Stimulated activated CD8-positive, alpha-beta memory T cell treated with anti-CD3 and anti-CD28 coated beads, Interleukin-4, amount 100 ng/mL, for 24 hours (primary cell): ENCODE measurements around the gene DCAF15.

Experiments used
- DNase-seq: peaks from one replicate; pipeline ENCODE4 v3.0.0-alpha.2; 2020; ENCODE audit warnings: low read depth

DCAF15 gene

DNA sequence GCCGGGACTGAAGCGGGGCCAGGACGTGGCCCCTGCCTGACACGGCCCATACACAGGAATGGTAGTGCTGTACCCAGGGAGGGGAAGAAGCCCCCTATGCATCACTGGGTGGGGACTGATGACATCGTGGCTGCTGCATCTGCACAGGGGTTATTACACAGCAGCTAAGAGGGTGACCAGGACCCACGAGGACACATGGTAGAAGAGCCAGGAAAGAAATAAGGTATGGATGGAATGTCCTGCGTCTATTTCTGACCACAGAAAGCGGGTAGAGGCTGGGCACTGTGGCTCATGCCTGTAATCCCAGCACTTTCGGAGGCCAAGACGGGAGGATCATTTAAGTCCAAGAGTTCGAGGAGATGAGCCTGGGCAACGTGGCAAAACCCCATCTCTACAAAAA, 24.1 kb downstream of the DCAF15 start:
- no peak for DNase-seq

DNA sequence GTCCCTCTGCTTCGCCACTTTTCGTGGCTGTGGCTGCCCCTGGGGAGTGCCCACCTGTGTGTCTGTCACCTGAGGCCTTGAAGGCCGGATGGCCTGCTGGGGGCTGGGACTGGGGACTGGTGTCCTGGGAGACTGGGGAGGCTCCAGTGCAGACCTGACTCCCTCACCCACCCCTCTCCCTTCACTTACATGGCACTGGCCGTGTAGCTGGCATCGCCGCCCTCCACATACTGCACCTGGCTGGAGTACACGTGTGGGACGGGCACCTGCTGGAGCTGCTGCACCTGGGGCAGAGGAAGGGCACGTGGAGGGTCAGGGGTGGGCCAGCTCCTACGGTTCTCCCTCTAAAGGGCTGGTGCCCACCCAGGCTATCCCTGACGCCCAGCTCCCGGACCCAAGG, 25.5 kb downstream of the DCAF15 start:
- DNase-seq, result no peak

DNA sequence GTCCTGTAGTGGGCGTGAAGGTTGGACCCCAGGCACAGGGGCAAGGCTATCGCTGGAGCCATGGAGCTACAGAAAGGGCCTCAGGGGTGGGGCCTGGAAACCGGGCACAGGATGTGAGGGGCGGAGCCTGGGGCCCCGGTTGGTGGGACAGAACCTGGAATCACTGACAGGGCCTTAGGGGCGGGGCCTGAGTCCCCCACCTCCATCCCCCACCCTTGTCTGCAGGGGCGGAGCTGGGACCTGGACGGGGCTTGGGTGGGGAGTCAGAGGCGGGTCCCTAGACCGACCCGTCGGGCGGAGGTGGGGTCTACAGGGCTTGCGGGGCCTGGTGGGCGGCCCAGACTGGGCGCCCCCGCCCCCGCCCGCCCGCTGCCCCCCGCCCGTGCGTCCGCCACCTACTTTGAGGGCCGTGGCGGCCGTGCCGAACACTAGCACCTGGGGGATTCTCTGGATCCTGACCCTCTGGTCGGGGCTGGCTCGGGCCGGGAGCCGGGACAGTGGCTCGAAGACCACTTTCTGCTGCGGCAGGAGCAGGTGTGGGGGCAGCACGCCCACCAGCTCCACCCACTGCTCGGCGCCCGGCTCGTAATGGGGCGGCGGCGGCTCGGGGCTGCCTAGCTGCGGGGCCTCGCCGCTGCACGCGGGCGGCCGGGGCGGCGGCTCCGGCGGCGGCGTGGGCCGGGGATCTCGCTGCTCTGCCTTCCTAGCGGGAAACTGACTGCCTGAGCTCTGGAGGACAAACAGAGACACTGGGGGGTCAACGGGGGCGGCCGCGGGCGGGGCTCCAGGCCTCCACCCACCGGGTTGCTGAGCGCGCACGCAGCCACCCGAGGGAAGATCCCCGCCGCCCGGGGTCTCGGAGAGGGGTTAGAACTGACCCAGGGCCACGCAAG, 26.3 kb downstream of the DCAF15 start:
- DNase-seq, result peak; percentile 35

DNA sequence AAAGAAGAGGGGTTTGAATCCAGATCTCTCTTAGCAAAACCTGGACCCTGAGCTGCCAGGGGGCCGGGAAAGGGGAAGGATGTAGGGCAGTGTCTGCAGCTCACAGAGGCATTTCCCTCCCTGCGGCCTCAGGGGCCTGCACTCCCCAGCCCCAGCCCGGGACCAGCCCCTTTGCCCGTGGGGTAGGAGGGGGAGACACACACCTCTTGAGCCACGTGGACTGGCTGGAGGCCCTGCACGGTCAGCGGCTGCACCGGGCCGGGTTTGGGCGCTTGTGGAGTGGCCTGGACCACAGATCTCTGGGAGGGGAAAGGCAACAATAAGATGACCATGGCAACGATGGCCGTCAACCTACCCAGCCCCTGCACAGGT, 26.9 kb downstream of the DCAF15 start:
- DNase-seq, result no peak

DNA sequence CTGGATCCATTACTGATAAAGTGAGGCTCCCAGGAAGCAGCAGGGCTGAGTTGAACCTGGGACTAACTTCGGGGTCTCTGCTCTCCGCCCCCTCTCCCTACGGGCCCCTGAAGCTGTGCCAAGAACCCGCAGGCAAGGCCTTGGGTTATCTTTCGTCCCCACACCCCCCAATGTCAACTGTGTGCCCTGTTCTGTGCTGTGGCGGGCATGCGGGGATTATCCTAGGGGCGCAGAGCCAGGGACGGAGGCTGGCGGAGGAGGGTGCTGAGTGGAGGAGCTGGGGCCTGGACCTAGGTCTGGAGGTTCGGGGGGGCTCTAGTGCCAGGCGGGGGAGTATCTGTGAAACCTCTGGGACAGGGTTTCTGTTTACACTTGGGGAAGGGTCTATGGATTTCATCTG, 27.4 kb downstream of the DCAF15 start:
- no peak for DNase-seq

DNA sequence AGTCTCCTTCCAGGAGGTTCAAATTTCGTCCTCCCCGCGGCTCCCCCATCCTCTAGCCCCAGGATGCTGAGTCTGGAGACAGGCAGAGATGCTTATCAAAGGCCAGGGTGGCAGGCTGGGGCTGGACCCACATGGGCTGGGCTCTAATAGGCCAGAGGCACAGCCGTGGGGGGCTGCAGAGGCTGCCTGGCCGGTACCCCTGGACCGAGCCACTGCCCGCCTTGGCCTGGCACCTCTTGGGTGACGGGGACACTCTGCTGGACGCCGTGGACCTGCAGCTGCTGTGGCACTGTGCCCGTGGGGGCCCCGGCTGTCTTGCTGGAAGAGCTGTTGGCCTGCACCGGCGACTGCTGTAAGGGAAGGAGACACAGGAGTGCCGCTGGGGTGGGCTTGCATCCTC, 28.0 kb downstream of the DCAF15 start:
- DNase-seq, result no peak

DNA sequence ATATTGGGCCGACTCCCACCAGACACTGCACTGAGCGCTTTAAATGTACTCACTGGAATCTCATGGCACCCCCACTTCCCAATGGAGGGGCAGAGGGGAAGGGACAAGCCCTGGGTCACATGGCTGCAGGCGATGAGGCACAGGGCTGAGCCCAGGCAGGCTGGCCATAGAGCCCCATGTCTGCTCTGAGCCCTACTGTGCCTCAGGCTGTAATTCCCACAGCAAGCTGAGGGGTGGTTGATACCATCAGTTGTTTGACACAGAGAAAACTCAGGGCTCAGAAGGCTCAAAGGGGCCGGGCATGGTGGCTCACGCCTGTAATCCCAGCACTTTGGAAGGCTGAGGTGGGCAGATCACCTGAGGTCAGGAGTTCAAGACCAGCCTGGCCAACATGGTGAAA, 28.7 kb downstream of the DCAF15 start:
- DNase-seq, result no peak

DNA sequence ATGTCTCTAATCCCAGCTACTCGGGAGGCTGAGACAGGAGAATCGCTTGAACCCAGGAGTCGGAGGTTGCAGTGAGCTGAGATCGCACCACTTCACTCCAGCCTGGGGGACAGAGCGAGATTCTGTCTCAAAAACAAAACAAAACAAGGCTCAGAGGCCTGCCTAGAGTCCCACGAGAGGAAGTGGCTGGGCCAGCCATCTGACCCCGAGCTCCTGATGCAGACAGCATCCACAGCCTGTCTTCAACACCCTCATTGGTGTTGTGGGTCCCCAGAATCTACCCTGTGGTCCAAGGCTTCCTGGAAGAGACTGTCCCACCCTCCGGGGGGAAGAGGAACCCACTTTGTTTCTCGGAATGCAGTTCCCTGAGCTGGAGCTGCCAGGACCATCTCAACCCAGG, 29.2 kb downstream of the DCAF15 start:
- no peak for DNase-seq

DNA sequence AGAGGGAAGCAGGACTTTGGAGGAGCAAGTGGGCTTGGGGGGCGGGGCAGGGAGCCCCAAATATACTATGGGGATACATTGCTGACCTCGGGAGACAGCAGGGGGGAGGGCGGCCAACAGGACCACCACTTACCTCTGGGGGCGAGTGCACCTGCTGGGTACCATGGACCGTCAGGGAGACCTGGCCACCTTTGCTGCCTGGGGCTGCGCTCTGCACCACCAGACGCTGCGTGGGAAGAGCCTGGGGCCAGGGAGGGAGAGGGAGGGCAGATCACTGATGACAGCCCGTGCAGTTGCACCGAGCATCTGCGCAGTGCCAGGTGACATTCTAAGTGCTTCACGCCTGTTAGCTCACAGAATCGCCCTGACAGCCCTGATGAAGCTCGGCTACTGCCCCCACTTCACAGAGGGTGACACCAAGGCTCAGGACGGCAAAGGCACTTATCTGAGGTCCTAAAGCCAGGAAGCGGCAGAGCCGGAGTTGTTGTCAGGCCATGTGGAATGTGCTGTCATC, 29.7 kb downstream of the DCAF15 start:
- no peak for DNase-seq

DNA sequence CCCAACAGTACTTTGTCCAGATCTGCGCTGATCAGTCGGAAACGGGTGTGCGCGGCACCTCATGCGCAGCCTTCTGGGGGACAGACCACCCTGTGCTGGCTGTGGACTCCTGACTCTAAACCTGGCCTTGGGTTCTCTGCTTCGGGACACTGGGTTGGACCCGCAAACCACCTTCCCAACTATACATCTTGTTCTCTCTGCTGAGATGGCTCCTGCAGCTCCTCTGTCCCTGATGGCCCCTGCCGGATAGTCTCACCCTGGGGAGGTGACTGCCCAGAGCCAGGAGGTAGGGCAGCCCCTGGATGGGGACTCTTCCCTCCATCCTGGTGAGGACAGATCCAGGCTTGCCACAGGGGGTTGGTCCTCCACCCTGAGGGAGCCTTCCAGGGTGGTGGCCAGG, 30.5 kb downstream of the DCAF15 start:
- no peak for DNase-seq

DNA sequence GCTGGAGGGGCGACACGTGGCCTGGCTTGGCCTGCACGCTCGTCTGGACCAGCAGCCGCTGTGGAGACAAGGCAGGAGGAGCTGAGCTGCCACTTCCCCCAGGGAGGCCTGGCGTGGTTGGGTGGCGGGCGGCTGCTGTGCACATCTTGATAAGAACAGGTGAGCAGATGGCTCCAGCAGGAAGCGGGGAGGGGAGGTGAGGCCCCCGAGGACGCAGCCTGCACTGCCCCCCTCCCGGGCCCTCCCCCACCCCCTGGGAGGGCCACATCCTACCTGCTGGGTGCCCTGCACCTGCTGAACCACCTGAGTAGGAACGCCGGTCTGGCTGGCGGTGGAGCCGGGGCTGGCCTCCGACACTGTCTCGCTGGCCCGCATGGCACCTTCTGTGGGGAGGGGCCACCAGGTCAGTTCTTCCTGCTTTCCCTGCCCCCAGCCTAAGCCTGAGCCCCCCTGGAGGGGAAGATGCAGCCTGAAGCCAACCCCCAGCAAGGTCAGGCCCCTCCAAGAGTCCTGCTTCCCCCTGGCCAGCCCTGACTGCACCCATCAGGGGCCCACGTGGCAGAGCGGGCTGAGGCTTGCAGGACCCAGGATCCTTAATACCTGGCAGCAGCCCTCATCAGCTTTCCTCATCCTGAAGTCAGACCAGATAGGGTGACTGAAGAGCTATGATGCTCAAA, 31.0 kb downstream of the DCAF15 start:
- no peak for DNase-seq

DNA sequence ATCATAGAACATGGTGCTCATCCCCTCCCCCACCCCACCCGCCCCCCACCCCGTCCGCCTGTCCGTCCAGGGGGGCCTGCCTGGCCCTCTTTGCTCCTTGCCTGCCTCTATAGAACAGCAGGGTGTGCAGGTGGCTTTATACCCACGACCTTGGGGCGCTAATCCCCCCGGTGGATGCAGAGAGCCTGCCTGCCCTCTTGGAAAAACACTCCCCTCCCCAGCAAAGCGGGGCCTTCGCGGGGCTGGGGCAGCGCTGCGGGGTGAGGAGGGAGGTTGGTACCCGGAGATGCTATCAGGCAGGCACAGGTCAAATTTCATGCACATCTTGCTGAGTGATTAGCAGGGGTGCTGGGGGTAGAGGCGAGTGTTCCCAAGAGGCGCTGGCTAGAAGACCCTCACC, 31.9 kb downstream of the DCAF15 start:
- no peak for DNase-seq

DNA sequence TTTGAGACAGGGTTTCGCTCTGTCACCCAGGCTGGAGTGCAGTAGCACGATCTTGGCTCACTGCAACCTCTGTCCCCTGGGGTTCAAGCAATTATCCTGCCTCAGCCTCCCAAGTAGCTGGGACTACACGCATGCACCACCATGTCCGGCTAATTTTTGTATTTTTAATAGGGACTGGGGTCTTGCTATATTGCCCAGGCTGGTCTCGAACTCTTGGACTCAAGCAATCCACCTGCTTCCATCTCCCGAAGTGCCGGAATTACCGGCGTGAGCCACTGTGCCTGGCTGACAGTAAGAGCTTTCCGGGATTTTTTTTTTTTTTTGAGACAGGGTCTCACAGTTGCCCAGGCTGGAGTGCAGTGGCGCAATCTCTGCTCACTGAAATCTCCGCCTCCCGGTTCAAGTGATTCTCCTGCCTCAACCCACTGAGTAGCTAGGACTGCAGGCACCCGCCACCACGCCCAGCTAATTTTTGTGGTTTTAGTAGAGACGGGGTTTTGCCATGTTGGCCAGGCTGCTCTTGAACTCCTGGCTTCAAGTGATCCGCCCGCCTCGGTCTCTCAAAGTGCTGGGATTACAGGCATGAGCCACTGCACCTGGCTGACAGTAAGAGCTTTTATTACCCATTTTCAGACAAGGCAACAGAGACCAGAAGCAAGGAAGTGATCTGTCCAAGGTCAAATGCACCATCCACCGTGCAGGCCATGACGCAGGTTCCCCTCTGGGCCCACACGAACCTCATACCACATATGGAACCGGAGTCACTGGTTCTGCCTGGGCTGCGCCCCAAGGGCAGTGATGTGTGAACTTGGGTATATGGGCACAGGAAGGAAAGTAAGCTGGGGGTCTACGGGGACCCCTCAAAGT, 32.8 kb downstream of the DCAF15 start:
- no peak for DNase-seq

DNA sequence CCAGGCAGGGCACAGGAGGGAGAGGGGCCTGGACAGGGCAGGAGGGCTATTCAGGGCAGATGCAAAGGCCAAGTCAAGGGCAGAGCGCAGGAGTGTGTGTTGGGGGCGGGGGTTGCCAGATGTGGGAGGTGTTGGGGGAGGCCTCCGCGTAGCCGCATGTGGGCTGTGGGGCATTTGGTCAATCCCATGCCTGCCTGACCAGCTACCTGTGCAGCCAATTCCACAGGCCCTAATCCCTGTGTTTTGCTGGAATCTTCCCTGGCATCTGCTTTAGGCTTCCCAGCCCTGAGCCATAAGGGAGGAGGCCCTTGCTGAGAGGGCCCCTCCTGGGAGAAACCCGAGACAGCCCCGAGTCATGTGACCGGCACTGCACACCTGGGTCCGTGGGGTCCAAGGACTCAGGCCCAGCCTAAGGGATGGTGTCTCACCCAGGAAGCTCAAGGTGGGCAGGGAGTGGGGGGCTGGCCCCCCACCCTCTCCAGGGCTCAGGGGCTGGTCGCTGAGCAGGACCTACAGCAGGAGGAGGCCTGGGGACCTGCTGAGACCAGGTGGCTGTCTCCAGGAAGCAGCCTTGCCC, 33.5 kb downstream of the DCAF15 start:
- no peak for DNase-seq

DNA sequence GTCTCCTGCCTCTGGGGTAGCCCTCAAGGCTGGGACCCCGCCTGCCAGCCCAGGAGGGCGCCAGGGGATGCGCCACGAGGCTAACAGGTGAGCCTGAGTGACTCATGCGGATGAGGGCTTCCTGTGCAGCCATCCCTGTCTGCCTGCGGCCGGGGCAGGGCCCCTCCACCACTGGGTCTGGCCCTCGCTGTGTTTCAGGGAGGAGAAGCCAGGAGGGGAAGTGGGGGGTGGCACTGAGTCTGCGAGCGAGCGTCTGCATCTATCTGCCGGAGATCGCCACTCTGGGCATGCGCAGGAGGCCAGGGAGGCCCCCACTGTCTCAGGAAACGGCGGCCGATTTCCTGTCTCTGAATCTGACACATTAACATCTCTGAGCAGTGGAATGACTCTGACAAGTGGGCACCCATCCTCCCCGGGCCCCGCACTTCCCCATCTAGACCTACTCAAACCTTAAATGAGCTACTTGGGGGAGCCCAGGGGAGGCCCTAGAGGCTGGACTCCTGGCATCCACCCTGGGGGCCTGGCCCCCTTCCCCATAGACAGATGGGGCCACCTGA, 34.1 kb downstream of the DCAF15 start:
- peak; percentile 99 for DNase-seq

DNA sequence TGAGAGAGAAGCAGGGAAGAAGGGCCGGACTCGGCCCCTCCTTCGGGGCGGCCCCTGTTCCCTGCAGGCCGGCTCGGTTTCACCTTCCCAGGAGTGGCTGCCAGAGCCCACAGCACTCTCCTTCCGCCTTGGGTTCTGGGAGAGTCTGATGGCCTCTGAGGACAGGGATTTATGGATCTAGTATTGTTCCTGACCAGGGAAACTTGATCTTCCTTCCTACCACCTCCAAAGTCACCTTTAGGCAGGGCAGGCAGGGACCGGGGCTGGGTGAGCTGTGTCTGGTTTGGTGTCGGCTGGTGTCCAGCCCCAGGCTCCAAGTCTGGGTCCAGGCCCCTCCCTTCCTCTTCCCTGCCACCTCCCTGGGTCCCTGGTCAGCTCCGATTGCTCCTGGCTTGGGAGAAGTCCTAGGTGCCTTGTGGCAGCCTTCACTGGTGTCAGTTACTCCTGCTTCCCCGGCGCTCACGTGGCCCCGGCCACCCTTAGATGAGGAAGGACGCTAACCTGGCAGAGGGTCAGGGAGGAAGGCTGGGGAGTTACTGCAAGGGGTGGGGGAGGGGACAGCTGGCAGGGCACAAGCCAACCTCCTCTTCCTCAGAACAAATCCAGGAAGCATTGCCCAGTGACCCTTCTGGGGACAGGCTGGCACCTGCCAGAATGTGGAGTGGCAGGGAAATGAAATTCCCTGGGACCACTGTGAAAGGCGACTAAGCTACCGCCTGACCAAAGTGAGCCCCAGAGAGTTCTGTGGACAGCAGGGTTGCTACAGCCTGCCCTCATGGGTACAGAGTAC, 35.0 kb downstream of the DCAF15 start:
- DNase-seq, result no peak

DNA sequence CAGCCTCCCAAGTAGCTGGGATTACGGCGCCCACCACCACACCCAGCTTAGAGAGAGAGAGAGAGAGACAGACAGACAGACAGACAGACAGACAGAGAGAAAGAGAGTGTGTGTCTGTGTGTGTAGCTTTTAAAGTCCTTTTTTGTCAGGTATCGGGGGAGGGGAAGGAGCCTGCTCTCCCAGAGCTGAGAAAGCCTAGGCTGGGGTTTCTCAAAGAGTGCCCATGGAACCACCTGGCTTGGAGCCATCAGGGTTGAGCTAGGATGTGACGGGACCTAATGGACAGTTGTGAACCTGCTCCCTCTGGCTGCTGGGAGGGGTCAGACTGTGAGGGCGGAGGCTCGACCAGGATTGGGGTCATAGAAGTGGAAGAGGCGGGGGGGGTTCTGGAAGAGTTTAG, 37.2 kb downstream of the DCAF15 start:
- DNase-seq, result no peak

DNA sequence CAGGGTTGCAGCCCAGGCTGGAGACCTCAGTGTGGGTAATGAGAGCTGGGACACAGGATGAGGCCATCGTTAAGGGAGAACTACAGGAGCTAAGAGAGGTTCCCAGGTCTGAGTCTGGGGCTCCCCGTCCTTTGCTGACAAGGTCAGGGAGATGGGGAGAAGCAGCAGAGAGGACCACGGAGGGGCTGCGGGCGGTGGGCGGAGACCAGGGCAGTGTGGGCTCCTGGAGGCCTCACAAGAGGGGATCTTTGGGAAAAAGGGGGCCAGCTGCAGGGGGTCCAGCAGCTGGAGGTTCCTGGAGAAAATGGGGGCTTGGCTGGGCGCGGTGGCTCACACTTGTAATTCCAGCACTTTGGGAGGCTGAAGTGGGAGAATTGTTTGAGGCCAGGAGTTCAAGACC, 37.8 kb downstream of the DCAF15 start:
- no peak for DNase-seq

DNA sequence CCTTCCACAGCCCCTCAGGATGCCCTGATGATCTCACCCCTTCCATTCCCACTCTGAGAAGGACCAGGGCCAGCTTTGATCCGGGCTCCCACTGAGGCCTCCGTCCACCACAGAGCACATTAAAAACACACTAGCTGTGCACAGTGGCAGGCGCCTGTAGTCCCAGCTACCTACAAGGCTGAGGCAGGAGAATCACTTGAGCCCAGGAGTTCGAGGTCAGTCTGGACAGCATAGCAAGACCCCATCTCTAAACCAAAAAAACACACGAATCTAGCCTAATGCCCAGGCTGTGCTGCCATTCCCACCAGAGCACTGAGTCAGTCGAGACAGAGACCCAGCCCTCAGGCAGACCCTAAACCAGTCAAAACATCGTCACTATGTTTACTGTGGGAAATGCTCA, 39.7 kb downstream of the DCAF15 start:
- DNase-seq, result no peak

DNA sequence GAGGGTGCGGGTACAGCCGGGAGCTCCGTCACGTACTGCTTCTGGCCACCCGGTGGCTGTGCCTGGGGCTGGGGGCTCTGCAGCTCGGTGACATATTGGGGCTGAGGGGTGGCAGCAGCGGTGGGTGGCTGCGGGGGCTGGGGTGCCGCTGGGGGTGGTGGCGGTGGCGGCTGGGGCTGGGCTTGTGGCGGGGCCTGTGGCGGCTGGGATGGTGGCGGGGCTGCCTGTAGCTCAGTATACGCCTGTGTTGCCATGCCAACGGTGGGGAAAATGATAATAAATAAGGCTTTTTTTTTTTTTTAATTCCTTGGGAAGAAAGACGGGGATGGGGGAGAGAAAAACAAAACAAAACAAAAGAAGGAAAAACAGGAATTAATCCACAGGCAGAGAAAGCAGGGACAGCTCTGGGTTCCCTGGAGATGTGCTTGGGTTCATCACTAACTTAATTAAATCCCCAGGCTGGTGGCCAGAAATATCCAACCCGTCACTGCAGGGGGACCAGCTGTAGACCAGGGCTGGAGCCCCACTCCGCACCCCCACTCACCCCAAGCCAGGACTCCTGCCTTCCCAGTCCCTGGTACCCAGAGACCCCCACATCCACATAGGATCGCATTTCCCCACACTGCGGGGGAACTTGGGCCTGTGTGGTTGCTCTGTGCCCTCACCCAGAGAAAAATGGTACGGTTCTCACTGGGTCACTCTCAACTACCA, 41.4 kb downstream of the DCAF15 start:
- no peak for DNase-seq
